ENCODE measurements around the gene NPAP1. TPM values are rescaled to one million over a fixed set of nuclear protein-coding genes. Genes with fewer than 3 reads are reported as not detected.

The NPAP1 gene
- total and polyA plus RNA-seq, 2 of the 8 experiments (the other 6 are each of a cell fraction or from before 2014, with no cell fraction given) = 0.07 to 0.08 TPM

DNA sequence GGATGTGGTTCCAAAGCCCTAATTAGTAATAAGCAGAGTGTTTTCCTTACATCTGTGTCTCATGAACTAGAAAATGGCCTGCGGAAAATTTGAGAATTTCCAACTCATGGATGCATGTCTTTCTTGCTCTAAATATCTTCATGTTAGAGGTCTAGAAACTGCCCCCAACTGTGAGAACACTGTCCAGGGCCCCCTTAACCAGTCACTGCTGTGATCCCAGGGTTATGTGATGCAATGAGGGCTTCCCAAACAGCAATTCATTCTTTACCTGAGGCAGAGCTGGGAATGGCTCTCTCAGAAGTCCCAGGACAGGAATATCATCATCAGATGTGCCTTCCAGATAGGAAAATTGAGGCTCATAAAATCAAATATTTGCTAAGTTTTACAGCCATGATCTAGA, 8.2 kb downstream of the NPAP1 start:
- POLR2A ChIA-PET (ENCODE audit: partially characterized antibody) = no interaction called here
- Histone ChIP-seq H3K18ac (ENCODE audit: extremely low read depth, low read length) (no peak overlapping the region), H3K27me3 (replicated peaks in 1 of 4; ENCODE audit: control insufficient read depth in 3 of 4, extremely low read depth in 1 of 4, insufficient read depth in 3 of 4, low read length in 3 of 4) (no peaks in the 10 kb centered on the region)

More for the DNA sequence above, 8.2 kb downstream of the NPAP1 start:
- Histone ChIP-seq H2BK15ac (ENCODE audit: low read length) (no peak overlapping the region), H4K91ac (replicated peaks; ENCODE audit: insufficient read length, low read length) (no peak overlapping the region), H2BK5ac (ENCODE audit: low read depth, low read length) (no peak overlapping the region), H4K8ac (ENCODE audit: extremely low read depth, insufficient read depth, low read length) (no peak overlapping the region), H2AK5ac (ENCODE audit: low read depth, low read length) (no peak overlapping the region), H3K27ac (ENCODE audit: low read depth, low read length) (no peak overlapping the region), H4K5ac (ENCODE audit: insufficient read length, low read depth, low read length) (no peak overlapping the region), H3K4me1 (replicated peaks in 1 of 4; ENCODE audit: control insufficient read depth in 3 of 4, insufficient read depth in 4 of 4, low read length in 3 of 4) (peaks cover 0 to 8% (median 2%) of the 10 kb centered on the region in 4 experiments; a peak in 3 of 7 replicates), H2BK20ac (ENCODE audit: low read length) (no peak overlapping the region), H2BK12ac (ENCODE audit: low read depth, low read length) (no peak overlapping the region; the same call in 1 of the 2 replicates), H3K14ac (ENCODE audit: insufficient read length) (no peak overlapping the region), H3K79me2 (ENCODE audit: control insufficient read depth in 1 of 2, insufficient read depth in 2 of 2, low read length in 2 of 2) (no peaks in the 10 kb centered on the region), H3K4me2 (ENCODE audit: insufficient read depth in 1 of 2, low read depth in 2 of 2, low read length in 2 of 2) (no peak overlapping the region), H3K56ac (replicated peaks; ENCODE audit: insufficient read length, low read depth, low read length) (no peak overlapping the region), H3K36me3 (ENCODE audit: control insufficient read depth in 2 of 4, insufficient read depth in 4 of 4, low read length in 3 of 4) (no peaks in the 10 kb centered on the region), H3K9me3 (ENCODE audit: insufficient read depth in 2 of 2, low read depth in 1 of 2, low read length in 1 of 2) (peaks cover 1 to 6% of the 10 kb centered on the region in 2 experiments; a peak in 1 of 4 replicates), H2BK120ac (replicated peaks; ENCODE audit: low read depth, low read length) (no peak overlapping the region), H3K4me3 (ENCODE audit: extremely low read depth in 1 of 4, insufficient read depth in 2 of 4, low read depth in 3 of 4, low read length in 4 of 4) (no peak overlapping the region), H3K79me1 (ENCODE audit: low read depth, low read length) (no peaks in the 10 kb centered on the region), H3K23ac (ENCODE audit: insufficient read length) (no peak overlapping the region), H3K23me2 (ENCODE audit: low read depth, low read length) (no peaks in the 10 kb centered on the region; the same call in 1 of the 2 replicates), H3K9ac (replicated peaks in 1 of 4; ENCODE audit: extremely low read depth in 1 of 4, low read depth in 3 of 4, low read length in 3 of 4) (no peak overlapping the region), H4K20me1 (replicated peaks in 1 of 2; ENCODE audit: control insufficient read depth in 1 of 2, insufficient read depth in 2 of 2, low read length in 2 of 2) (no peaks in the 10 kb centered on the region), H2AFZ (ENCODE audit: low read length) (no peak overlapping the region), H3K4ac (replicated peaks; ENCODE audit: insufficient read length, low read depth, low read length) (no peak overlapping the region)
- WGBS, 2 experiments (ENCODE audit: extremely low coverage in 1 of 2, insufficient coverage in 1 of 2, insufficient read length in 1 of 2, insufficient replicate concordance in 2 of 2, low coverage in 1 of 2, low lambda C conversion rate in 2 of 2, missing lambda C conversion rate in 1 of 2) = 94% methylated on average over 1 of the region's 1 CpG; no CpG with 5 or more reads in 1 of the 2 experiments
- TF ChIP-seq RNF2 (IDR thresholded peaks at IDR 0.05; ENCODE audit: borderline replicate concordance, low read depth, low read length, missing control alignments, poor library complexity, severe bottlenecking) = no peak
- no peak for TF ChIP-seq SP4 (IDR thresholded peaks at IDR 0.05; ENCODE audit: low read length)
- TF ChIP-seq TBP (IDR thresholded peaks at IDR 0.05; ENCODE audit: low read depth, low read length) = no peak
- no peak for TF ChIP-seq SAP30 (IDR thresholded peaks at IDR 0.05; ENCODE audit: insufficient read depth, insufficient replicate concordance, low read length)
- no peak for TF ChIP-seq HDAC6 (IDR thresholded peaks at IDR 0.05; ENCODE audit: low read depth, low read length)
- TF ChIP-seq NRF1 (IDR thresholded peaks at IDR 0.05; ENCODE audit: low read depth, low read length) = no peak
- no peak for TF ChIP-seq MAX (IDR thresholded peaks at IDR 0.05)
- no peak for TF ChIP-seq CHD2 (IDR thresholded peaks at IDR 0.05; ENCODE audit: low read length)
- TF ChIP-seq ATF3 (IDR thresholded peaks at IDR 0.05; ENCODE audit: insufficient read depth, low read depth, low read length) = no peak
- no peak for TF ChIP-seq GABPA (IDR thresholded peaks at IDR 0.05; ENCODE audit: borderline replicate concordance, insufficient read depth, low read length)
- no peak for TF ChIP-seq JUN (IDR thresholded peaks at IDR 0.05; ENCODE audit: low read depth, low read length)
- no peak for TF ChIP-seq CBX8 (IDR thresholded peaks at IDR 0.05; ENCODE audit: borderline replicate concordance, low read depth, low read length)
- DNase-seq (ENCODE audit: low read depth in 1 of 2, low spot score in 2 of 2) (no peak), FAIRE-seq (no peak)
- CTCF ChIA-PET (ENCODE audit: partially characterized antibody) = interaction anchor here (0.6 kb wide), 1 partner anchor 361 kb away, joined by 3 read pairs; no protein-coding TSS in a partner anchor
